Sigmoid colon (tissue), 7 donors: Measurements from ENCODE around the gene CHN2. TPM values are rescaled to one million over a fixed set of nuclear protein-coding genes. Genes with fewer than 3 reads are reported as not detected.

Experiments
- DNase-seq: peaks from one replicate; pipeline ENCODE4 v3.0.0-alpha.2; 2019
- H3K27ac ChIP-seq, 4 donors: fragments of 200-600 bp; sonication (generic); one replicate each; pipeline ENCODE4 v1.5.1; 2016 to 2019; ENCODE audit warnings: mild to moderate bottlenecking in 1 of 4
- H3K27me3 ChIP-seq, 3 donors: fragments of 200-600 bp; sonication (generic); one replicate each; pipeline ENCODE4 v1.5.1; 2019; ENCODE audit warnings: mild to moderate bottlenecking in 1 of 3
- H3K36me3 ChIP-seq, 4 donors: fragments of 200-600 bp; sonication (generic); one replicate each; pipeline ENCODE4 v1.5.1; 2016 to 2019
- H3K4me1 ChIP-seq, 4 donors: fragments of 200-600 bp; sonication (generic); one replicate each; pipeline ENCODE4 v1.5.1; 2017 to 2019
- H3K4me3 ChIP-seq, 4 donors: fragments of 200-600 bp; sonication (generic); one replicate each; pipeline ENCODE4 v1.5.1; 2017 to 2019; ENCODE audit warnings: mild to moderate bottlenecking in 2 of 4, moderate library complexity in 1 of 4
- H3K9me3 ChIP-seq, 4 donors: fragments of 200-600 bp in 3 of 4; sonication (generic) in 3 of 4; one replicate each; pipeline versions ENCODE4 v1.5.1 to v1.6.1; 2013 to 2019
- CTCF ChIP-seq, 4 experiments: fragments of 450-650 bp in 3 of 4; fragments of 200-600 bp in 1 of 4; IDR thresholded peaks; one replicate each; pipeline ENCODE4 v1.5.1; 2016 to 2019; ENCODE audit warnings: antibody characterized with exemption in 4 of 4, mild to moderate bottlenecking in 3 of 4, moderate library complexity in 2 of 4
- EP300 ChIP-seq, 4 donors: sonication (generic); formaldehyde crosslinking; IDR thresholded peaks; one replicate each; pipeline ENCODE4 v1.6.1; 2017; ENCODE audit warnings: antibody characterized with exemption in 4 of 4
- POLR2A ChIP-seq, 2 donors: fragments of 450-650 bp; IDR thresholded peaks; one replicate each; pipeline ENCODE4 v1.6.1; 2016; ENCODE audit warnings: antibody characterized with exemption in 2 of 2, mild to moderate bottlenecking in 2 of 2, moderate library complexity in 2 of 2
- POLR2AphosphoS5 ChIP-seq, 4 donors: sonication (generic); formaldehyde crosslinking; IDR thresholded peaks; one replicate each; pipeline ENCODE4 v1.6.1; 2017; ENCODE audit warnings: antibody characterized with exemption in 4 of 4
- WGBS, 2 donors: extraction: QIAGEN DNeasy Blood & Tissue Kit; methylation state at CpG; one replicate each; pipeline ENCODE4 v1.1.7; 2013; 5-methylcytosine and 5-hydroxymethylcytosine counted together
- intact Hi-C: fragments of 100-400 bp; cut with DNase I; formaldehyde crosslinking; loops from one replicate; pipeline ENCODE4 v1.15.1; 2023
- polyA plus RNA-seq, 3 donors: library from polyadenylated mRNA; stranded (reverse); fragments of 200-250 nt; gene quantifications; one replicate each; pipeline ENCODE4 v1.2.3, GENCODE V29; 2013
- total RNA-seq, 4 donors: library from RNA; depleted of rRNA; stranded (reverse); fragments of >200 nt; gene quantifications; one replicate each; pipeline ENCODE4 v1.1.0, GENCODE V29; 2016
- donor health status: healthy with polysubstance abuse.
- donor health status: Bipolar disorder and iron deficiency.
- donor health status: healthy.

The CHN2 gene
- total and polyA plus RNA-seq, 7 donors: 4.2 to 37.7 (median 15.8) TPM

- H3K36me3 ChIP-seq: no peaks in the 10 kb centered on the region
- 15 to 45% methylated on average over 4 of the region's 4 CpGs for WGBS, 2 donors
- no peaks in the 10 kb centered on the region for H3K4me1 ChIP-seq
- TF ChIP-seq POLR2AphosphoS5 (IDR thresholded peaks at IDR 0.05): no peak
- TF ChIP-seq EP300 (IDR thresholded peaks at IDR 0.05): no peak
- TF ChIP-seq POLR2A (IDR thresholded peaks at IDR 0.05): no peak
- no peak for TF ChIP-seq CTCF (IDR thresholded peaks at IDR 0.05)
- H3K9me3 ChIP-seq: no peaks in the 10 kb centered on the region
- intact Hi-C loops: no loop called here
- no peak overlapping the region for H3K27ac ChIP-seq
- H3K4me3 ChIP-seq: no peak overlapping the region
- H3K27me3 ChIP-seq: no peaks in the 10 kb centered on the region
- no peak for DNase-seq
These were observed 76.7 kb downstream of the CHN2 start for GRCh38 chr7:29271319-29271658.

GRCh38 chr7:29272057-29272456 lies 77.5 kb downstream of the CHN2 start:
- Histone ChIP-seq H3K9me3 (no peaks in the 10 kb centered on the region), H3K4me3 (no peak overlapping the region), H3K27me3 (no peaks in the 10 kb centered on the region), H3K27ac (no peak overlapping the region), H3K4me1 (no peaks in the 10 kb centered on the region), H3K36me3 (no peaks in the 10 kb centered on the region)
- DNase-seq: no peak
- TF ChIP-seq CTCF (IDR thresholded peaks at IDR 0.05) (no peak), POLR2A (IDR thresholded peaks at IDR 0.05) (no peak), EP300 (IDR thresholded peaks at IDR 0.05) (no peak), POLR2AphosphoS5 (IDR thresholded peaks at IDR 0.05) (no peak)
- intact Hi-C loops: no loop called here
- 86 to 93% methylated on average over 9 of the region's 9 CpGs for WGBS, 2 donors

DNA sequence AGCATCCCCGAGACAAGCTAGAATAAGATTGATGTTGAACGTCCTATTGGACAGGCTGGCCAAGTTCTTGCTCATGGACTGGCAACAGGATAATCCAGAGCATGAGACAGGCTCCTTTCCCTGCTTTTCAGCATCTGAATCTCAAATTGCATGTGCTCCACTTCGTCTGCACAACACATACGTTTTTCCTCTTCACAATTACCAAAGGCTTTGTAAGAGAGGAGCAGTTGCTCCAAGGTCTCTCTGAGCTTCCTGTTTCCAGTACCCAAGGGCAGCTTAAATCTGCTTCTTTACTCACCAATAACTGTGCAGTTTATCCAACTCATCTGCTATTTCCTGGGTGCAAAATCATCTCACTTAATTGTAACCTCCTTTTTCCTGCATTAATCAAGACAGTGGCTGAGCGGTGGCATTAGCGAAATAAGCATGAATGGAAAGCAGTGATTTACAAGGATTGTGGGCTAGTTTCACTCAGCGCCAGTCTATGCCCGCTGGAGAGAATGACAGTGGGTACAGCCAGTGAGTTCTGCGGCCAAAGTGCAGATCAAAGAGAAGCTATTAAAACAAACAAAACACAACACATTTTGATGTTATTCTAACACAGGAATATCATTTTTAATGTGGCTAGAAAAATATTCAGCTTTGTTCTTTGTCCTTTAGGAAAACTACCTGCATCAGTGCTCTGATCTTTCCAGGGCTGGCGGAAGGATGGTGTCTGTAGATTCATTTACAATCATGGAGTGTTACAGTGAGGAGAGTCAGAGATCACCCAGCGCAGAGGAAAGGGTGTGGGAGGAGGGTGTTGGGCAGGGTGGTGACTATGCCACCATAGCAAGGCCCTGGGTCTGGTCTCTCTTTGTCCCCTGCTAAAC lies 79.8 kb downstream of the CHN2 start:
- H3K27me3 ChIP-seq: no peaks in the 10 kb centered on the region
- H3K4me1 ChIP-seq: no peaks in the 10 kb centered on the region
- DNase-seq: no peak
- H3K27ac ChIP-seq: no peak overlapping the region
- H3K9me3 ChIP-seq: no peaks in the 10 kb centered on the region
- no peak overlapping the region for H3K4me3 ChIP-seq
- no peaks in the 10 kb centered on the region for H3K36me3 ChIP-seq
- TF ChIP-seq CTCF (IDR thresholded peaks at IDR 0.05): no peak
- no peak for TF ChIP-seq POLR2AphosphoS5 (IDR thresholded peaks at IDR 0.05)
- no peak for TF ChIP-seq EP300 (IDR thresholded peaks at IDR 0.05)
- no peak for TF ChIP-seq POLR2A (IDR thresholded peaks at IDR 0.05)
- intact Hi-C loops: no loop called here
- WGBS, 2 donors: 46 to 83% methylated on average over 11 of the region's 11 CpGs

- 96 to 99% methylated on average over 2 of the region's 2 CpGs for WGBS, 2 donors
- TF ChIP-seq CTCF (IDR thresholded peaks at IDR 0.05): no peak
- TF ChIP-seq POLR2AphosphoS5 (IDR thresholded peaks at IDR 0.05): no peak
- DNase-seq: no peak
- no peaks in the 10 kb centered on the region for H3K36me3 ChIP-seq
- H3K4me3 ChIP-seq: no peak overlapping the region
- H3K27me3 ChIP-seq: no peaks in the 10 kb centered on the region
- H3K4me1 ChIP-seq: no peaks in the 10 kb centered on the region
- intact Hi-C loops: no loop called here
- no peak overlapping the region for H3K27ac ChIP-seq
- H3K9me3 ChIP-seq: no peaks in the 10 kb centered on the region
These were observed 80.4 kb downstream of the CHN2 start for GRCh38 chr7:29275018-29275318.

DNA sequence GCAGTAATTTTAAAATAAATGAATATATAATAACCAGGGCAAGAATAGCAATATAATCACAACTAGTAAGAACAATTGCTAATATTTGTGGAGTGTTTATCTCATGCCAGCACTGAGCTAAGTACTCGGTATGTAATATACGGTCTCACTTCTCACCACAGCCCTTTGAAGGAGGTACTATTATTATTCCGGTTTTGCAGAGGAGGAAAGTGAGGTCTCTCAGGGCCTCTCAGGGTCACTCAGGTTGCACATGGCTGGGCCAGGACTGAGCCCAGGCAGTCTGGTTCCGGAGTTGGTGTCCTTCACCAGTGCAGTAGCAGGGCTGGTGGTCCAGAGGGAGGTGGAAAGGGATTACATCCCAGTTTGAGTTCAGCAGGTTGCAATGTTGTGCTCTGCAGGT lies 80.9 kb downstream of the CHN2 start:
- H3K4me1 ChIP-seq: no peaks in the 10 kb centered on the region
- H3K36me3 ChIP-seq: no peaks in the 10 kb centered on the region
- H3K27ac ChIP-seq: no peak overlapping the region
- 82 to 89% methylated on average over 4 of the region's 4 CpGs for WGBS, 2 donors
- no peak for DNase-seq
- no peaks in the 10 kb centered on the region for H3K27me3 ChIP-seq
- H3K9me3 ChIP-seq: no peaks in the 10 kb centered on the region
- no peak overlapping the region for H3K4me3 ChIP-seq
- no peak for TF ChIP-seq POLR2AphosphoS5 (IDR thresholded peaks at IDR 0.05)
- no peak for TF ChIP-seq CTCF (IDR thresholded peaks at IDR 0.05)
- no peak for TF ChIP-seq EP300 (IDR thresholded peaks at IDR 0.05)
- TF ChIP-seq POLR2A (IDR thresholded peaks at IDR 0.05): no peak
- intact Hi-C loops: no loop called here
